HepG2 (cell line): ENCODE measurements around the gene DNM1L. TPM values are rescaled to one million over a fixed set of nuclear protein-coding genes. Genes with fewer than 3 reads are reported as not detected.

Experiments used
- ATAC-seq: fragments of 200-7000 bp; cut with Tn5 transposase; 3 replicates; pipeline ENCODE4 v1.9.1; 2020; ENCODE audit warnings: mild to moderate bottlenecking, moderate library complexity
- BruUV-seq: library from RNA; stranded (reverse); fragments of 400-500 nt; replicated peaks from 2 replicates; lab custom pipeline; 2021; lab: Mats Ljungman, UMichigan
- CTCF ChIA-PET: fragments of 300-600 bp; formaldehyde crosslinking; extraction: SDS; loops from one replicate; lab custom pipeline; 2021; ENCODE audit warnings: low total read pairs, inconsistent platforms, low intra/inter-chr PET ratio; lab: Yijun Ruan, JAX
- POLR2A ChIA-PET: fragments of 350-600 bp; sonication (Branson Sonifier 250); formaldehyde crosslinking; loops from one replicate; lab custom pipeline; 2020; ENCODE audit warnings: antibody characterized with exemption, inconsistent platforms; lab: Yijun Ruan, JAX
- DNase-seq: peaks from one replicate; pipeline ENCODE4 v3.0.0-alpha.2; 2015; ENCODE audit warnings: low spot score
- FAIRE-seq: peaks from 3 replicates; lab custom pipeline; 2011; peaks lifted over from hg19 to GRCh38; lab: Jason Lieb, UNC
- H2AFZ ChIP-seq: one replicate; pipeline ENCODE4 v1.6.1; 2011; ENCODE audit warnings: low read length, inconsistent platforms
- H3K27ac ChIP-seq: fragments of 300-600 bp; 3 replicates; pipeline ENCODE4 v1.8.0; 2011; ENCODE audit warnings: mixed run types, mild to moderate bottlenecking, mixed read lengths, low read length, inconsistent platforms; ENCODE audit not compliant: insufficient read depth; ENCODE audit errors: extremely low read length
- H3K27me3 ChIP-seq, 2 experiments: fragments of 200-600 bp in 1 of 2; 2 replicates in 1 of 2; 3 replicates in 1 of 2; pipeline versions ENCODE4 v1.6.0 to v1.8.0; 2011; ENCODE audit warnings: low read length in 2 of 2, mild to moderate bottlenecking in 2 of 2, moderate library complexity in 2 of 2, inconsistent platforms in 1 of 2; ENCODE audit not compliant: insufficient read depth in 2 of 2, control insufficient read depth in 1 of 2
- H3K36me3 ChIP-seq, 2 experiments: fragments of 200-600 bp in 1 of 2; replicated peaks in 1 of 2; 2 replicates in 1 of 2; 3 replicates in 1 of 2; pipeline versions ENCODE4 v1.5.1 to v1.8.0; 2011; ENCODE audit warnings: low read length in 2 of 2, inconsistent platforms in 1 of 2; ENCODE audit not compliant: insufficient read depth in 2 of 2, control insufficient read depth in 1 of 2
- H3K4me1 ChIP-seq: 2 replicates; pipeline ENCODE4 v1.5.1; 2012; ENCODE audit warnings: low read length, inconsistent platforms; ENCODE audit not compliant: insufficient read depth
- H3K4me2 ChIP-seq: 2 replicates; pipeline ENCODE4 v1.6.0; 2011; ENCODE audit warnings: low read depth, low read length, inconsistent platforms
- H3K4me3 ChIP-seq, 3 experiments: fragments of 200-600 bp in 1 of 3; sonication (generic), shearing (Covaris generic) in 1 of 3; replicated peaks in 1 of 3; 2 replicates each; pipeline ENCODE4 v1.5.1; 2011 to 2016; ENCODE audit warnings: low read length in 3 of 3, inconsistent platforms in 2 of 3, low read depth in 2 of 3, mild to moderate bottlenecking in 2 of 3, control low read depth in 1 of 3, mixed read lengths in 1 of 3; ENCODE audit not compliant: insufficient read depth in 1 of 3
- H3K79me2 ChIP-seq: one replicate; pipeline ENCODE4 v1.6.1; 2011; ENCODE audit warnings: low read length, inconsistent platforms; ENCODE audit not compliant: insufficient read depth
- H3K9ac ChIP-seq: 2 replicates; pipeline ENCODE4 v1.6.0; 2011; ENCODE audit warnings: mild to moderate bottlenecking, low read depth, low read length, inconsistent platforms; ENCODE audit not compliant: insufficient read depth
- H3K9me3 ChIP-seq: 2 replicates; pipeline ENCODE4 v1.5.1; 2012; ENCODE audit warnings: mild to moderate bottlenecking, low read length
- H4K20me1 ChIP-seq: 2 replicates; pipeline ENCODE4 v1.6.0; 2011; ENCODE audit warnings: inconsistent platforms, mild to moderate bottlenecking, low read length, moderate library complexity; ENCODE audit not compliant: insufficient read depth
- CTCF ChIP-seq: sonication (generic); formaldehyde crosslinking; IDR thresholded peaks from 2 replicates; pipeline ENCODE4 v1.5.0; 2020; ENCODE audit warnings: mild to moderate bottlenecking, missing genetic modification reagents, moderate library complexity
- MIXL1 ChIP-seq: IDR thresholded peaks from 2 replicates; pipeline ENCODE4 v1.6.1; 2016
- RAD21 ChIP-seq: fragments of 450-650 bp; formaldehyde crosslinking; IDR thresholded peaks from 2 replicates; pipeline ENCODE4 v1.5.0; 2020; ENCODE audit warnings: mild to moderate bottlenecking
- RFX3 ChIP-seq: IDR thresholded peaks from 2 replicates; pipeline ENCODE4 v1.6.1; 2016; ENCODE audit warnings: missing biosample characterization, missing genetic modification reagents
- SETDB1 ChIP-seq: sonication (generic); formaldehyde crosslinking; IDR thresholded peaks from 2 replicates; pipeline ENCODE4 v1.5.1; 2020; ENCODE audit warnings: missing genetic modification reagents, mild to moderate bottlenecking, borderline replicate concordance
- SMC3 ChIP-seq: IDR thresholded peaks from 2 replicates; pipeline ENCODE4 v1.6.1; 2011; ENCODE audit warnings: low read length, improper control_type of control experiment
- STAG1 ChIP-seq: sonication (generic); formaldehyde crosslinking; IDR thresholded peaks from 2 replicates; pipeline ENCODE4 v1.4.0; 2020; ENCODE audit warnings: missing genetic modification reagents
- TEAD3 ChIP-seq: optimal IDR thresholded peaks from 2 replicates; pipeline ENCODE3; 2016; ENCODE audit warnings: borderline replicate concordance
- WGBS: methylation state at CpG from one replicate; pipeline ENCODE4 v1.1.6; 2017; ENCODE audit warnings: low lambda C conversion rate; 5-methylcytosine and 5-hydroxymethylcytosine counted together
- in situ Hi-C: cut with HindIII; loops from 2 replicates; pipeline ENCODE4 v1.10.0; 2017; ENCODE audit warnings: low pct_unique_long_range_greater_than_20kb; ENCODE audit not compliant: extremely low pct_ligation_motif_present
- intact Hi-C: fragments of 100-400 bp; cut with micrococcal nuclease; formaldehyde crosslinking; loops from one replicate; pipeline ENCODE4 v1.10.0; 2022; ENCODE audit not compliant: unreplicated experiment
- polyA plus RNA-seq, 8 experiments: library from polyadenylated mRNA; depleted of rRNA in 3 of 8; stranded (reverse) in 7 of 8; unstranded in 1 of 8; fragments of >200 nt; fragmentation: Illumina TruSeq in 4 of 8; extraction: Trizol in 4 of 8; gene quantifications; 2 replicates each; pipeline versions ENCODE4 v1.2.1 to v1.2.3, GENCODE V29; 2011 to 2016; ENCODE audit warnings: low read depth in 4 of 8, missing spikeins in 1 of 8, mixed read lengths in 1 of 8; ENCODE audit not compliant: insufficient read depth in 1 of 8
- total RNA-seq, 5 experiments: library from RNA; depleted of rRNA; stranded (reverse); fragments of >200 nt; fragmentation: Illumina TruSeq; extraction: Trizol; gene quantifications; 2 replicates each; pipeline ENCODE4 v1.2.3, GENCODE V29; 2016; ENCODE audit warnings: low read depth in 1 of 5

The DNM1L gene
- total and polyA plus RNA-seq, 2 of the 13 experiments (the other 11 are each of a cell fraction or from before 2014, with no cell fraction given): 35.9 to 65.8 TPM

DNA sequence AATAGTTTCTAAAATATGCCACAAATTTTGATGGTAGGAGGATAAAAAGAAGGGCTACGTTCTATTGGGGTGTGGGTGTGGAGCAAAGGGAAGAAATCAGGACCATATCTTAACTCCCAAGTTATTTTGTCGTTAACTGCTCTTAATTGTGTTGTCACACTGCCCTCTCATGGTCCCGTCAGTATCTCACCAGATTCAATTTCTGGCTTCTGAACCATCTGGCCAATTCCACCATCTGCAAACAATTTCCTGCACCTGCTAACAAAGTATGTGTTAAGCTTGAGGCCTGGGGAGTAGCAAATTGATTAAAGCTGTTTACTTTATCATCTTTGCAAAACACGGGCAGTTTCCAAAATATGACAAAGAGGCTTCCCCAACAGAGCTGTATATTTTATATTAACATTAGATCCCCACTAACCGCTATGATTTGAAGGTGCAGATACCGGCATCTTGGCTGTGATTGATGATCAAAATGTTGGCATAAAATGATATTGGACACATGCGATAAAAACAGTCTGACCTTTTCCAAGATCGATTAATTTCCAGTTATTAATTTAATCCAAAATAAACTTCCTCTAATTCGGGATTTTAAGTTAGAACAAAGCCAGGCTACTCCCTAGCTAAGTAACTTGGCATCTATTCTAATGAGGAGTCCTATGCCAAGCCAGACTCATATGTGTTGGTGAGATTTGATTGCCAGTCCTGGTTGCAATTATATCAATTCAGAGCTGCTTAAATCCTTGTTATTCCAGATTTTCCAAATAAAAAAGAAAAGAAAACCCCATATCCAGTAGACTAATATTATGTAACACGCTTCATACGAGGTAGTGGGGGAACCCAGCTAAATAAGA, 6.9 kb upstream of the DNM1L start:
- ATAC-seq (peak; percentile 76), FAIRE-seq (peak; percentile 47), DNase-seq (peak; percentile 51)
- no peak overlapping the region for H2AFZ ChIP-seq
- H3K27me3 ChIP-seq: no peaks in the 10 kb centered on the region
- no peaks in the 10 kb centered on the region for H4K20me1 ChIP-seq
- no peaks in the 10 kb centered on the region for H3K79me2 ChIP-seq
- no peaks in the 10 kb centered on the region for H3K36me3 ChIP-seq
- TF ChIP-seq STAG1 (CRISPR knock-in tag) (peak; percentile 94), SMC3 (peak; percentile 72), CTCF (peak; percentile 83), SETDB1 (CRISPR knock-in tag) (no peak), RFX3 (CRISPR knock-in tag) (no peak), MIXL1 (CRISPR knock-in tag) (0 out of 2 replicates have a peak, but pooled peaks have one; percentile 49), TEAD3 (CRISPR knock-in tag) (peak; percentile 31), RAD21 (CRISPR knock-in tag) (peak; percentile 74)
- no peak overlapping the region for H3K4me3 ChIP-seq
- POLR2A ChIA-PET: no interaction called here
- H3K9me3 ChIP-seq: no peaks in the 10 kb centered on the region
- CTCF ChIA-PET: interaction anchor here (1.4 to 2.6 kb wide), 2 partner anchors 217 to 307 kb away, joined by 14 read pairs; no protein-coding TSS in a partner anchor
- no peak overlapping the region for H3K9ac ChIP-seq
- H3K4me2 ChIP-seq: no peak overlapping the region
- H3K27ac ChIP-seq: no peak overlapping the region
- peaks cover 33% of the 10 kb centered on the region for H3K4me1 ChIP-seq
- BruUV-seq: no TSS peak
- WGBS: 29% methylated on average over 11 of the region's 11 CpGs
- in situ Hi-C loops: loop anchor here (10.0 to 25.0 kb wide), 2 partner anchors 307 to 1010 kb away; partner anchors contain the start of gene ETFBKMT
- intact Hi-C loops: loop anchor here (1.0 to 10.0 kb wide), 3 partner anchors 217 to 307 kb away; partner anchors contain the start of gene FGD4
